HT-29 (cell line): ENCODE measurements around the gene RELA. TPM values are rescaled to one million over a fixed set of nuclear protein-coding genes. Genes with fewer than 3 reads are reported as not detected.
"Not testable (repeated sequence)": the region's sequence is repeated elsewhere in the genome, so short reads cannot be mapped to it uniquely, and the experiment has no call there.

ENCODE experiments used
- DNase-seq: peaks from one replicate; pipeline ENCODE4 v3.0.0-alpha.2; 2015; ENCODE audit warnings: low spot score
- total RNA-seq: library from RNA; depleted of rRNA; stranded (reverse); fragments of >200 nt; shearing (Covaris generic); gene quantifications from 2 replicates; pipeline ENCODE4 v1.2.3, GENCODE V29; 2014

The RELA gene
- total RNA-seq, 1 experiment from 2014 or later: 112 TPM

DNA sequence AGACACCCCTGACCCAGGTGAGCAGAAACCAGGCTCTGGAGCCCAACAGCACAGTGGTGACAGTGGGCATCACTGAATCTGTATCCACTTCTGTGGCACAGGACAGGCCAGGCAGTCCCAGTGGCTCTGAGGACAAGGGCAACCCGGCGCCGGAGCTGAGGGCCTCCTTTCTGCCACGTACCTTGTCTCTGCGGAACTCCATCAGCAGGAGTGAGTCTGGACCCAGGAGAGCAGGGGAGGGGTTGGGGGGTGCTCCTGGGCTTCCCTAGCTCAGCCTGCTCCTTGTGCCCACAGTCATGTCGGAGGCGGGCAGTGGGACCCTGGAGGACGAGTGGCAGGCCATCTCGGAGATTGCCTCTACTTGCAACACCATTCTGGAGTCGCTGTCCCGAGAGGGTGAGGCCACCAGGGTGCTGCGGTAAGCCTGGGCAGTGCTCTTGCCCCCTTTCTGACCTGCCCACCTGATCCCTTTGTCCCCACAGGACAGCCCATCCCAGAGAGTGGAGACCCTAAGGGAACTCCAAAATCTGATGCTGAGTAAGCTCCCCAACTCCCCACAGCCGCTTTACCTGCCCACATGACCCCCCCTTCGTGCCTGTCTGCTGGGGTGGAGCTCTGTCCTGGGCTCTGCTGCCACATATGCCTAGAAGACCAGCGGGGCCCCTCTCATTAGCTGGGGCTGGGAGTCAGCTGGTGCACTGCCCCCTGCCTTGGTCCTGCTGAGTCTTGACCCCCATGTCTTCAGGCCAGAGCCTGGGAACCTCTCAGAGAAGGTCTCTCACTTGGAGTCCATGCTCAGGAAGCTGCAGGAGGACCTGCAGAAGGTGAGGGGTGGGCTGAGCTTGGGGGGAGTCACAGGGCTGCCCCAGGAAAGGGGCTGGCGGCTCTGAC lies 12.8 kb downstream of the RELA start:
- DNase-seq: no peak

DNA sequence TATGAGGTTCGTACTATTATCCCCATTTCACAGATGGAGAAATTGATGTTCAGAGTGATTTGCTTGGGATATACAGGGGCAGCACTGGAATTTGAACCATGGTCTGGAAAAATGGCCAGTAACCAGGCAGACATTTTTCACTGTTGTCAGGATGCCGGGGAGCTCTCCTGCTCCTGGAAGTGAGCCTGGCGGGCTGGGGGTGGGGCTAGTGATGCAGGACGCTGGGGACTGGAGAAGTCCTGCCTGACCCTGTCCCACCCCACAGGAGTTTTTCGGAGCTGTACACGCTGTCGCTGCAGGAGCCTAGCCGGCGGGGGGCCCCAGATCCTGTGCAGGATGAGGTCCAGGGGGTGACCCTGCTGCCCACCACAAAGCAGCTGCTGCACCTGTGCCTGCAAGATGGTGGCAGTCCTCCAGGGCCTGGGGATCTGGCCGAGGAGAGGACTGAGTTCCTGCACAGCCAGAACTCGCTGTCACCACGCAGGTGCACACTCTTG lies 13.7 kb downstream of the RELA start:
- DNase-seq: no peak

DNA sequence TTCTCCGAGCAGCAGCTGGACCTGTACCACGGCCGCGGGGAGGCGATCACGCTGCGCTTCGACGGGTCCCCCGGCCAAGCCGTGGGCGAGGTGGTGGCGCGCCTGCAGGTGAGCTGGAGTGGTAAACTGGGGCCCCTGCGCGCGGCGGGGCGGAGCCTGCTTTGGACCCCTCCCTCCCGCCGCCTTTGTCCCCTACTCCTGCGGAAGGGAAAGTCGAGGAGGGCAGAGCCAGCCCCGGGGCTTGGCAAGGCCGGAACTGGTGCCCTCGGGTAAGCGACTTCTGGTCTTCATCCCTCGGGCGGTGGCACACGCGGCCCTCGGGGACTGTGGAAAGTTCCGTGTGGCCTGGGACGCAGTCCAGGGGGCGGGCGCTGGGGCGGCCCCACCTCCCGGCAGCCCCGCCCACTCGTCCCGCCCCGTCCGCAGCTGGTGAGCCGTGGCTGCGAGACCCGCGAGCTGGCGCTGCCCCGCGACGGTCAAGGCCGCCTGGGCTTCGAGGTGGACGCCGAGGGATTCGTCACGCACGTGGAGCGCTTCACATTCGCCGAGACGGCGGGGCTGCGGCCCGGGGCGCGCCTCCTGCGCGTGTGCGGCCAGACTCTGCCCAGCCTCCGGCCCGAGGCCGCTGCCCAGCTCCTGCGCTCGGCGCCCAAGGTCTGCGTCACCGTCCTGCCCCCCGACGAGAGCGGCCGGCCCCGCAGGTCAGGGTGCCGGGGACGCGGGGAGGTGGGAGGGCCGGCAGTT lies 15.6 kb downstream of the RELA start:
- DNase-seq: peak; percentile 76

DNA sequence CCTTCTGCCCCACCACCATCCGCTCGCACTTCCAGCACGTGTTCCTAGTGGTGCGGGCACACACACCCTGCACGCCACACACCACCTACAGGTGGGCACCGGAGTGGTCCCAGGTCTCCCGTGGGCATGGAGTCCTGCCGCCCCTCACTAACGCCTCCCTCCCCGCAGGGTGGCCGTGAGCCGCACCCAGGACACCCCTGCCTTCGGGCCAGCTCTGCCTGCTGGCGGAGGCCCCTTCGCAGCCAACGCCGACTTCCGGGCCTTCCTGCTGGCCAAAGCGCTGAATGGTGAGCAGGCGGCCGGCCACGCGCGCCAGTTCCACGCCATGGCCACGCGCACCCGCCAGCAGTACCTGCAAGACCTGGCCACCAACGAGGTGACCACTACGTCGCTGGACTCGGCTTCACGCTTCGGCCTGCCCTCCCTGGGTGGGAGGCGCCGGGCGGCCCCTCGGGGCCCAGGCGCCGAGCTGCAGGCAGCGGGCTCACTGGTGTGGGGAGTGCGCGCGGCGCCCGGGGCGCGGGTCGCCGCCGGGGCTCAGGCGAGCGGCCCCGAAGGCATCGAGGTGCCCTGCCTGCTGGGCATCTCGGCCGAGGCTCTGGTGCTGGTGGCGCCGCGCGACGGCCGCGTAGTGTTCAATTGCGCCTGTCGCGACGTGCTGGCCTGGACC lies 16.3 kb downstream of the RELA start:
- DNase-seq: no peak

DNA sequence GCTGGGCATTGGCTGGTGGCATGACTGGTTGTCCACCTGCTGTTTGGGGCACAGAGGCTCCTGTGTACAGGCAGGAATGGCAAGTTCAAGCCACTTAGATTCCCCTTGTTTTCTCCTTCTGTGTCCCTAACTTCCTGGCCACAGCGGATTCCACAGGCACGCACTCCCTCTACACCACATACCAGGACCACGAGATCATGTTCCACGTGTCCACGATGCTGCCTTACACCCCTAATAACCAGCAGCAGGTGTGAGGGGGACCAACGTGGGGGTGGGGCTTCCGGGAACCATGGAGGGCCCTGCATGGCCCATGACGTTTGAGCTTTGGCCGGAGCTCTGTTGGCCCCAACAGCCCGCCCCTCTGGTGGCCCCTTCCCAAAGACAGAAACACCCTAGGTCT lies 17.0 kb downstream of the RELA start:
- DNase-seq: no peak

DNA sequence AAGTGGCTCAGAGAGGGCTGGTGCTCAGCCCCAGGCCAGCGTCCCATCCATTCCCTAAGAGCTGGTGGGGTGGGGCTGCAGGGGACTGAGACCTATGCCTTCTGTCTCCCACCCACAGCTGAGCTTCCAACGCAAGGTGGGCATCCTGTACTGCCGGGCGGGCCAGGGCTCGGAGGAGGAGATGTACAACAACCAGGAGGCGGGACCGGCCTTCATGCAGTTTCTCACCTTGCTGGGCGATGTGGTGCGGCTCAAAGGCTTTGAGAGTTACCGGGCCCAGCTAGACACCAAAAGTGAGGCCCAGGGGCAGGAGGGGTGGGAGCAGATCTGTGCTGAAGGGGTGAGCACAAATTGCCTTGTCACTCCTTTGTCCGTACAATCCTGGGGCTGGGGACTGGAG lies 17.9 kb downstream of the RELA start:
- no peak for DNase-seq

DNA sequence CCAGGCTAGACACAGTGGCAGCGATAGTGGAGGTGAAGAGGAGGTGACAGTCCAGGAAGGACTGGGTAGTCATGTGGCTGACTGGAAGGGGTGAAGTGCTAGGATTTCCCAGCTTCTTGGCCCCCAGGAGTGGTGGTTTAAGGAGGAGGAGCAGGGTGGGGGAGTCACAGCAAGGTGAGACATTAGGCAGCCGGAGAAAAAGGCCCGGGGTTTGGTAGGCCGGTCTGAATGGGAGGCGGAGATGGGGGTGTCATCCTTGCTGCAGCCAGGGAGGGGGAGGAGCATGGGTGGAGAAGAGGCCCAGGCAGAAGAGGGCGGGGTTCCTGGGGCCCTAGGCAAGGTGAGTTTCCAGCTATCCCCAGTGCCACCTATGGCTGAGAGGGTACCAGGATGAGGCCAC lies 18.7 kb downstream of the RELA start:
- DNase-seq: peak; percentile 67

DNA sequence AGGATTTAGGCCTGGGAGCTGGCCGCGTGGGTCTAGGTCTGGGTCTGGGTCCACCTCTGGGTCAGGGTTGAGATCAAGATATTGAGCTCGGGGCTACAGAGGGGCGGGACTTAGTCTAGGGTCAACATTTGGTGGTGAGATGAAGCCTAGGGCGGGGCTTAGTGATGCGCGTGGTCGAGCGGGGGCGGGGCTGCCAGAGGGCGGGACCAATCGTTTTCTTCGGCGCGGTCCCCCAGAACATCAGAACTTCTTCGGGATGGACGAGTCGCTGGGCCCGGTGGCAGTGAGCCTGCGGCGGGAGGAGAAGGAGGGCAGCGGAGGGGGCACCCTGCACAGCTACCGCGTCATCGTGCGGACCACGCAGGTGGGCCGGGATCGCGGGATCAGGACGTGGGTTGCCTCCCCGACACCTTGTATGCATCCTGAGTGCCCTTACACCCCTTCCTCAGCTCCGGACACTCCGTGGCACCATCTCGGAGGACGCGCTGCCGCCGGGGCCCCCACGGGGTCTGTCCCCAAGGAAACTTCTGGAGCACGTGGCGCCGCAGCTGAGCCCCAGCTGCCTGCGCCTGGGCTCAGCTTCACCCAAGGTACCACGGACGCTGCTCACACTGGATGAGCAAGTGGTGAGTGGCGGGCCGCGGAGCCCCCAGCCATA lies 20.6 kb downstream of the RELA start:
- DNase-seq: no peak

DNA sequence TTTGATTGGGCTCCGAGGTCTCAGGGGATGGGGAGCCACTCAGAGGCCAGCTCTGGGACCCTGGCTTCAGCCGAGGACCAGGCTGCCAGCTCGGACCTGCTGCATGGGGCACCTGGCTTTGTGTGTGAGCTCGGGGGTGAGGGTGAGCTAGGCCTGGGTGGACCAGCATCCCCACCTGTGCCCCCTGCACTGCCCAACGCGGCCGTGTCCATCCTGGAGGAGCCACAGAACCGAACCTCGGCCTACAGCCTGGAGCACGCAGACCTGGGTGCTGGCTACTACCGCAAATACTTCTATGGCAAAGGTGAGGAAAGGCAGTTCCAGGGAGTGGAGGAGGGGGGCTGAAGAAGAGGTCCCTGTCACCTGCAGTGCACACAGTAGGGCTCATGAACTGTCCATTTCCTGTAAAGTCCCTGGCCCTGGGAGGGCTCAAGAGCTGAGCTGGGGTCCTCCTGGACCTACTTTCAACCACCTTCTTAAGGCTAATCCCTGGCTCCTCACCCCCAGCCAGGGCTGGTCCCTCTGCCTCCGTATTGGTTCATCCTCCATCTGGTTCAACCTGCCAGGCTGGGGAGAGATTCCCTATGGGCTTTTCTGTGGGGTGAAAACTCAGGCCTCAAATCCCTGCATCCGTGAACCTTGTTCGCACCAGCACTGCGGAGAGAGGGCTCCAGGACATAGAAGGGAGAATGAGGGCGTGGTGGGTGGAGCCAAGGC lies 21.3 kb downstream of the RELA start:
- no peak for DNase-seq

DNA sequence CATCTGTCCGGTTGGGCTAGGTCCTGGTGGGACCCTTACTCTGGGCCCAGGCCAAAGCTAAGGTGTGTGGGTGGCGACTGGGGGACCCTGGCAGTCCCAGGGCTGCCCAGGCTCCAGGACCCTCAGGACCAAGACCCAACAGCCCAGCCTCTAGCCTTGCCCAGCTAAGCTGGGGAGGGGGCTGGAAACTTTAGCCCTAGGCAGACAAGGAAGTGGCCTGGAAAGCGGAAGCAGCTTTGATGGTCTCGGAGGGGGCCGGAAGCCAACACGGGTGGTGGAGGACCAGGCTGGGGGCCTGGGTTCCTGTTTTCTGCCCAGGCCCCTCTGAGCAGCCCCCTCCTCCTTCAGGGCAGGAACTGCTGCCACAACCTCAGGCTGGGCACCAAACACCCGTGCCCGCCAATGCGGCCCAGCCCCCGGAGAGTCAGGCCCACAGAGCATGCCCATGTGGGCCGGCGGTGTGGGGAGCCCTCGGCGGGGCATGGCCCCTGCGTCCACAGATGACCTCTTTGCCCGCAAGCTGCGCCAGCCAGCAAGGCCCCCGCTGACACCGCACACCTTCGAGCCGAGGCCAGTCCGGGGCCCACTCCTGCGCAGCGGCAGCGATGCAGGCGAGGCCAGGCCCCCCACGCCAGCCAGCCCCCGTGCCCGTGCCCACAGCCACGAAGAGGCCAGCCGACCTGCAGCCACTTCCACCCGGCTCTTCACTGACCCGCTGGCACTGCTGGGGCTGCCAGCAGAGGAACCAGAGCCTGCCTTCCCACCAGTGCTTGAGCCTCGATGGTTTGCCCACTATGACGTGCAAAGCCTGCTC lies 22.0 kb downstream of the RELA start:
- DNase-seq: no peak

DNA sequence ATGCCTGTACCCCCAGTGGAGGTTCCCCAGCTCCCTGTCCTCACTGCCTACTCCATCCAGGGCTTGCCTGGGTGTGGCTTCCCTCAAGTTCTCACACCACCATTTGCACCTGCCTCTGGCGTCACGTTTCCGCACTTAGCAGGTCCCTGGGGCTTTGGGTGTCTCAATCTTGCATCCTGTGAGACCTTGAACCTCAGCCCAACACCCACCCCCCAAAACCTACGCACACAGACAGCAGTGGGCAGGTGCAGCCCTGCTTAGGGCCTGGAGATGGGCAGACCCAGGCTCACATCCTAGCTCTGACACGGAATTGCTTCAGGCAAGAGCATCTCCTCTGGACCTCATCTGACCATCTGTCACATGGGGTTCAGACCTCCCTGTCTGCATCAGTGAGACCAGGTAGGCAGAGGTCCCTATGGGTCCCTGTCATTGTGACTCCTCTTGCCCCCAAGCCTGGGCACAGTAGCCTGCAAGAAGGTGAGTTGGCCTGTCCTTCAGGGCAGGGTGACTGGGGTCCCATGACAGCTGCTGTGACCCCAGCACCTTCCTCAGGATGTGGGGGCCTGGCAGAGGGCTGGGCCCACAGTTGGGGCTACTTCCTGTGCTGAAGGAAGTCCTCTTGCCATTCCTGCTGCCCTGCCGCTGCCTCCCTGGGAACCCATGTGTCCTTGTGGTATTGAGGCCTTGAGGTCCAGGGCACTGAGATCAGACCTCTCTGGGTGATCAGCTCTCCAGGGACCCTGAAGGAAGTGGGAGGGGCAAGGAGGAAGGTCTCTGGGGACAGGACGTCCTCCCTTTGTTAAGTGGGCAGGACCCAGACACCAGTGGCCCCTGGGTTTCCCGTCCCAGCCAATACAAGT lies 22.9 kb downstream of the RELA start:
- no peak for DNase-seq

DNA sequence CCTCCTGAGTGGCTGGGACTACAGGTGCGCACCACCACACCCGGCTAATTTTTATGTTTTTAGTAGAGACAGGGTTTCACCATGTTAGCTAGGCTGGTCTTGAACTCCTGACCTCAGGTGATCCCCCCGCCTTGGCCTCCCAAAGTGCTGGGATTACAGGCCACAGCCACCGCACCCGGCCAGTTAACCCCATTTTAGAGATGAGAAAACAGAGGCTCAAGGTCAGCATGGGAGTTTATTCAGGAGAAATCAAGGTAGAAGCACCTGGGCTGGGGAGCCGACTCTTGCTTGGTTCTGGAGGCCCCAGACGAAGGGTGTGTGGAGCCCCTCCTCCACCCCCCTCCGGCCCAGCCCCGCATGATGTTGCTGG lies 23.5 kb downstream of the RELA start:
- not testable (repeated sequence) for DNase-seq

DNA sequence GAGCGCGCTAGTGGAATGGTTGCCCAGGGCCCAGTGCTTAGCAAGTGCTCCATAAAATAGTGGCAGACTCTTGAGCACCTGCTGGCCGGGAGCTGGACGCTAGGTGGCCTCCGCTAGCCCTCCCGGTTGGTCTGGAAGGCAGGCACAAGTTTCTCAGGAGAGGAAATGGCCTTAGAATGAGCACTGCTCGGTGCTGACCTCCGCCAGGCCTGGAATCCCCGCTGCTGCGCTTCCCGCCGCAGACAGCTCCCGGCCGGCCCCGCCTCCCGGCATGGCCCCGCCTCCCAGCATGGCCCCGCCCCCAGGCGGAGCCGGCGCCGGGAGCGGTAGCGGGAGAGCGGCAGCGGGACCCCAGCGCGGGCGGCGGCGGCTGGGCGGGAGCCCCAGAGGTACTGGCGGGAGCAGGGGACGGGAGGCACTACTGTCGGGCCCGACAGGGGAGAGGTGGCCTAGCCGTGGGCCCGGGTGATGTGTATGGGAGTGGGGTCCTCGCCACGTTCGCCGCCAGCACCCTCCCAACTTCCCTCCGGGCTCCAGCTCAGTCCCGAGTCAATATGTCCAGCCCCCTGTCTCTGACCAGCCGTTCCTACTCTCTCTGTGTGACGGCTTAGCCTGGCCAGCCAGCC lies 24.8 kb downstream of the RELA start, which contains the start of gene SIPA1:
Gene SIPA1, plus strand, starts transcription at position 308 of the 626 bp plus-strand sequence. CDS start 2,821 bp downstream, outside the sequence.
- peak; percentile 91 for DNase-seq

DNA sequence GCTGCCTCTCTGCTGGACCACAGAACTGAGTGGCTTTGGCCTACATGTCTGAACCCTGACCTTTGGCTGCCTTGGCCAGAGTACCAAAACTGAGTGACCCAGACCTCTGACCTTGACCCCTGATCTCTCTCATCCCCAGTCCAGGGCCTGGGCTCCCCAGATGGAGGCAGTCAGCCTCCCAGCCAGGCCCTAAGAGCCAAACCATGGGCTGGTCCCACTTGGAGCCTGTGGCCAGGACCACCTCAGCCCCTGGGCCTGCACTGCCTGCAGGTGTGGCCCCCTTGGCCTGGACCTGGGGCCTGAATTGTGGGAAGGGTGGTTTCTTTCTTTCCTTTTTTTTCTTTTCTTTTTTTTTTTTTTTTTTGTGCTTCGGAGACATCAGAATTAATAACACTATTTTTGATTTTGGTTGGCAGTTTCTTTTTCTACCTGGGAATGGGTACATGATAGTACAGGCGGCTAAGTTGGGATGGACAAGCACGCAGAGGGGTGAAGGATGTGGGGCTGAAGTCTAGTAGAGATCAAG lies 25.6 kb downstream of the RELA start:
- DNase-seq: no peak

DNA sequence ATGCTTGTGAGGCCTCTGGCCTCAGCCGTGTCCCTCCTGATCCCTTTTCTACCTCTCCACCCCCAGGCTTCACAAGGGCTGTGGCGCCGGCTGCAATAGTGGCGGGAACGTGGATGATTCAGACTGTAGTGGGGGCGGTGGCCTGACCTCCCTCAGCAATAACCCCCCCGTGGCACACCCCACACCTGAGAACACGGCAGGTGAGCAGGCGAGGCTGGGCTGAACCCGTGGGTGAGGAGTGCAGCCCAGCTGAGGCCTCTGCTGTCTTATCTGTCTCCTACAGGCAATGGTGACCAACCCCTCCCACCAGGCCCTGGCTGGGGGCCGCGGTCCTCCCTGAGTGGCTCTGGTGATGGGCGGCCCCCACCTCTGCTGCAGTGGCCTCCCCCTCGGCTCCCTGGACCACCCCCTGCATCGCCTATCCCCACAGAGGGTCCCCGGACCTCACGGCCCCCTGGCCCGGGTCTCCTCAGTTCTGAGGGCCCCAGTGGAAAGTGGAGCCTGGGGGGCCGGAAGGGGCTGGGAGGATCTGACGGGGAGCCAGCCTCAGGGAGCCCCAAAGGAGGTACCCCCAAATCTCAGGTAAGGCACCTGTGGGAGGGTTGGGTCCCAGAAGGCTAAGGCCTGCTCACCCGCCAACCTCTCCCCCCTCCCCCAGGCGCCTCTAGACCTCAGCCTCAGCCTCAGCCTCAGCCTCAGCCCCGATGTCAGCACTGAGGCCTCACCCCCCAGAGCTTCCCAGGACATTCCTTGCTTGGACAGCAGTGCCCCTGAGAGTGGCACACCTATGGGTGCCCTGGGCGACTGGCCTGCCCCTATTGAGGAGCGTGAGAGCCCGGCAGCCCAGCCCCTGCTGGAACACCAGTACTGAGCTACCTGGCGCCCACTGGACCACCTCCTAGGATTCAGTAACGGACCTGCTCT lies 26.3 kb downstream of the RELA start:
- DNase-seq: no peak

DNA sequence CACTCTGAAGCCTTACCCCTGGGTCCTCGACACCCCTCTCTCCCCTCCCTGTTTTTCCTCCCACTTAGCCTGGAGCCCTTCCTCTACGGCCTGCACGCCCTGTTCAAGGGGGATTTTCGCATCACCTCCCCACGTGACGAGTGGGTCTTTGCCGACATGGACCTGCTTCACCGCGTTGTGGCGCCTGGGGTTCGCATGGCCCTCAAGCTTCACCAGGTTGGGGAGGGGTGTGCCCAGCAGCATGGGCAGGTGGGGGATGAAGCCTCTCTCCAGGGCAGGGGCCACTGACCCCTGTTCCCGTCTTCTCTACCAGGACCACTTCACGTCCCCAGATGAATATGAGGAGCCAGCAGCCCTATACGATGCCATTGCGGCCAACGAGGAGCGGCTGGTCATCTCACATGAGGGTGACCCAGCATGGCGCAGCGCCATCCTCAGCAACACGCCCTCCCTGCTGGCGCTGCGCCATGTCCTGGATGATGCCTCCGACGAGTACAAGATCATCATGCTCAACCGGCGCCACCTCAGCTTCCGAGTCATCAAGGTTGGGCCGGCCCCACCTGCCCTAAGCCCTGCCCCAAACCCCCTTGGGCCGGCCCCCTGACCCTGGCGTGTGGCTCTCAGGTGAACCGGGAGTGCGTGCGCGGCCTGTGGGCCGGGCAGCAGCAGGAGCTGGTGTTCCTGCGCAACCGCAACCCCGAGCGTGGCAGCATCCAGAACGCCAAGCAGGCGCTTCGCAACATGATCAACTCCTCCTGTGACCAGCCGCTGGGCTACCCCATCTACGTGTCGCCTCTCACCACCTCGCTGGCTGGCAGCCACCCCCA lies 27.6 kb downstream of the RELA start:
- no peak for DNase-seq
